Vagina (tissue), 2 donors: ENCODE data around the gene ARL6IP1.
"Not testable (repeated sequence)": the region's sequence is repeated elsewhere in the genome, so short reads cannot be mapped to it uniquely, and the experiment has no call there.

Source experiments
- POLR2A ChIP-seq, 2 donors: fragments of 450-650 bp; IDR thresholded peaks; one replicate each; pipeline ENCODE4 v1.6.1; 2017; ENCODE audit warnings: antibody characterized with exemption in 2 of 2, mild to moderate bottlenecking in 2 of 2, moderate library complexity in 2 of 2
- TF ChIP-seq, protein P1 (sequence below), 3 experiments: fragments of 450-650 bp in 2 of 3; fragments of 200-600 bp in 1 of 3; sonication (generic) in 1 of 3; IDR thresholded peaks; one replicate each; pipeline ENCODE4 v1.5.1; 2017 to 2019; ENCODE audit warnings: antibody characterized with exemption in 3 of 3, mild to moderate bottlenecking in 2 of 3, moderate library complexity in 2 of 3

DNA sequence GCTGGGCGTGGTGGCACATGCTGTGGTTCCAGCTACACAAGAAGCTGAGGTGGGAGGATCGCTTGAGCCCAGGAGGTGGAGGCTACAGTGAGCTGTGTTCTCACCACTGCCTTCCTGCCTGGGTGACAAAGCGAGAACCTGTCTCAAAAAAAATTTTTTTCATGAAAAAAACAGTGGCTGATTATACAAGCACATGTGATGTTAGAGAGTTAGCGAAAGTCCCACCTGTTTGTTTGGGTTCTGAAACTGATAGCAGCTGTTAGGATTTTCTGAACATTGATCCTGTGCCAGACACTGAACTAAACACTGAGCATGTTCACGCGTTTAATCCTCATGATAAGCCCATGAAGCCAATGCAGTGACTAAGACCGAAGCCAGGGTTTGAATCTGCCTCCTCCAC, 34.1 kb downstream of the ARL6IP1 start:
- TF ChIP-seq, protein P1, sequence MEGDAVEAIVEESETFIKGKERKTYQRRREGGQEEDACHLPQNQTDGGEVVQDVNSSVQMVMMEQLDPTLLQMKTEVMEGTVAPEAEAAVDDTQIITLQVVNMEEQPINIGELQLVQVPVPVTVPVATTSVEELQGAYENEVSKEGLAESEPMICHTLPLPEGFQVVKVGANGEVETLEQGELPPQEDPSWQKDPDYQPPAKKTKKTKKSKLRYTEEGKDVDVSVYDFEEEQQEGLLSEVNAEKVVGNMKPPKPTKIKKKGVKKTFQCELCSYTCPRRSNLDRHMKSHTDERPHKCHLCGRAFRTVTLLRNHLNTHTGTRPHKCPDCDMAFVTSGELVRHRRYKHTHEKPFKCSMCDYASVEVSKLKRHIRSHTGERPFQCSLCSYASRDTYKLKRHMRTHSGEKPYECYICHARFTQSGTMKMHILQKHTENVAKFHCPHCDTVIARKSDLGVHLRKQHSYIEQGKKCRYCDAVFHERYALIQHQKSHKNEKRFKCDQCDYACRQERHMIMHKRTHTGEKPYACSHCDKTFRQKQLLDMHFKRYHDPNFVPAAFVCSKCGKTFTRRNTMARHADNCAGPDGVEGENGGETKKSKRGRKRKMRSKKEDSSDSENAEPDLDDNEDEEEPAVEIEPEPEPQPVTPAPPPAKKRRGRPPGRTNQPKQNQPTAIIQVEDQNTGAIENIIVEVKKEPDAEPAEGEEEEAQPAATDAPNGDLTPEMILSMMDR (IDR thresholded peaks at IDR 0.05) = not testable (repeated sequence)
- TF ChIP-seq POLR2A (IDR thresholded peaks at IDR 0.05) = not testable (repeated sequence)
